Measurements from ENCODE around the gene SIX3. TPM values are rescaled to one million over a fixed set of nuclear protein-coding genes. Genes with fewer than 3 reads are reported as not detected.

Gene SIX3
- total RNA-seq, 2 donors from 2014 or later = 1.9 to 5.7 TPM

DNA sequence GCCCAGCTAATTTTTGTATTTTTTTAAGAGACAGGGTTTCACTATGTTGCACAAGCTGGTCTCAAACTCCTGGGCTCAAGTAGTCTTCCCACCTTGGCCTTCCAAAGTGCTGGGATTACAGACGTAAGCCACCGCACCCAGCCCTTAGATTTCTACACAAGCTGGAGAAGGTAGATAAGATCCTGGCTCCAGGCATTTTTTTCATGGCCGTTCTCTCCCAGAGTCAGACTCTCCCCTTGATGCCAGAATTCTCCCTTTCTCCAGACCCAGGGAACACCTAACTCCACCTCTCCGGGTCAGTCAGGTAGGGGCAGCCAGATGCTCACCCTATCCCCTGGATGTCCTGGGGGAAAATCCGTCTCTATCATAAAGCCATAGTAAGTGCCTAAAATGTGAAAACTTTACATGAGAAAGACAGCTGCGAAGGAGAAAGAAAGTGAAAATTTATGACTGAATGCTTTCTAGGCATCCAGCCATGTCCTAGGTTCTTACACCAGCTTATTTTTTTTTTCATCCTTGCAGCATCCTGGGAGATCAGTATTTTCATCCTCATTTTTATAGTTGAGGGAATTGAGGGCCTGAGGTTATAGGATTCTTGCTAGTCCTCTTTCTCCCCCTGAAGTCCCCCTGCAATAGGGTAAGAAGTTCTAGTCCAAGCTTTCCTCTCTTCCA, 16.3 kb downstream of the SIX3 start:
- Histone ChIP-seq H3K36me3 (ENCODE audit: control insufficient read depth, insufficient read depth, low read length) (no peaks in the 10 kb centered on the region), H3K4me1 (ENCODE audit: control insufficient read depth, insufficient read depth, low read length) (peaks cover 9% of the 10 kb centered on the region), H3K9ac (ENCODE audit: extremely low read depth, low read length, poor library complexity, severe bottlenecking) (no peak overlapping the region), H3K27me3 (ENCODE audit: control insufficient read depth, insufficient read depth, low read length, poor library complexity, severe bottlenecking) (peaks cover 82% of the 10 kb centered on the region), H3K4me3 (ENCODE audit: low read length) (no peak overlapping the region), H3K9me3 (ENCODE audit: control insufficient read depth, low read length) (no peaks in the 10 kb centered on the region), H3K27ac (ENCODE audit: low read depth, low read length) (no peak overlapping the region)
- Mint-ChIP-seq H3K27ac (no peak overlapping the region), H3K27me3 (ENCODE audit: insufficient read depth) (peaks cover 92% of the 10 kb centered on the region), H3K36me3 (ENCODE audit: low read depth) (no peaks in the 10 kb centered on the region), H3K4me3 (no peak overlapping the region), H3K4me1 (peaks cover 18% of the 10 kb centered on the region), H3K9me3 (no peaks in the 10 kb centered on the region)
- WGBS, 2 experiments (ENCODE audit: insufficient coverage in 1 of 2, insufficient read length in 1 of 2) = 90 to 97% methylated on average over 3 to 6 of the region's 6 CpGs
- TF ChIP-seq, protein P1, sequence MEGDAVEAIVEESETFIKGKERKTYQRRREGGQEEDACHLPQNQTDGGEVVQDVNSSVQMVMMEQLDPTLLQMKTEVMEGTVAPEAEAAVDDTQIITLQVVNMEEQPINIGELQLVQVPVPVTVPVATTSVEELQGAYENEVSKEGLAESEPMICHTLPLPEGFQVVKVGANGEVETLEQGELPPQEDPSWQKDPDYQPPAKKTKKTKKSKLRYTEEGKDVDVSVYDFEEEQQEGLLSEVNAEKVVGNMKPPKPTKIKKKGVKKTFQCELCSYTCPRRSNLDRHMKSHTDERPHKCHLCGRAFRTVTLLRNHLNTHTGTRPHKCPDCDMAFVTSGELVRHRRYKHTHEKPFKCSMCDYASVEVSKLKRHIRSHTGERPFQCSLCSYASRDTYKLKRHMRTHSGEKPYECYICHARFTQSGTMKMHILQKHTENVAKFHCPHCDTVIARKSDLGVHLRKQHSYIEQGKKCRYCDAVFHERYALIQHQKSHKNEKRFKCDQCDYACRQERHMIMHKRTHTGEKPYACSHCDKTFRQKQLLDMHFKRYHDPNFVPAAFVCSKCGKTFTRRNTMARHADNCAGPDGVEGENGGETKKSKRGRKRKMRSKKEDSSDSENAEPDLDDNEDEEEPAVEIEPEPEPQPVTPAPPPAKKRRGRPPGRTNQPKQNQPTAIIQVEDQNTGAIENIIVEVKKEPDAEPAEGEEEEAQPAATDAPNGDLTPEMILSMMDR (conservative IDR thresholded peaks at IDR 0.05) = no peak
- DNase-seq = no peak

DNA sequence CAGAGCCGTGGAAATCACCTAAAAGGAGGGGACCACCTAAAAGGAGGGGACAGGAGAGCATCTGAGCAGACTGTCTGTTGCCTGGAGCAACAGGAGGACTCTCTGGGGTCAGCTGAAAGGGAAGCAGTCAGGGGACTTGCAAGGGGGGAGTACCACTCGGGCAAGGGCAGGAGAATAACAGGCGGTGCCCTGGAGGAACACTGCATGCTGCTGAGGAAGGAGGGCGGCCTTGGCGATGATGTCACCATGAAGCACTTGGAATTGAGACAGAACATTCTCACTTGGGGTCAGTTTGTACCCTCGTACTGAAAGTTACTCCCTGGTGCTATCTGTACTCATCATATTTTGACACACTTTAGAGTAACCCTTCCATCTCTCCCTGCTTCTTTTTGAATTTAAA, 18.4 kb downstream of the SIX3 start:
- peaks cover 6% of the 10 kb centered on the region for H3K4me1 ChIP-seq (ENCODE audit: control insufficient read depth, insufficient read depth, low read length)
- TF ChIP-seq, protein P1 (conservative IDR thresholded peaks at IDR 0.05) = no peak
- no peaks in the 10 kb centered on the region for H3K9me3 ChIP-seq (ENCODE audit: control insufficient read depth, low read length)
- DNase-seq = peak; percentile 33
- H3K27me3 Mint-ChIP-seq (ENCODE audit: insufficient read depth) = peaks cover 83% of the 10 kb centered on the region
- H3K4me1 Mint-ChIP-seq = peaks cover 17% of the 10 kb centered on the region
- no peak overlapping the region for H3K27ac Mint-ChIP-seq
- H3K27me3 ChIP-seq (ENCODE audit: control insufficient read depth, insufficient read depth, low read length, poor library complexity, severe bottlenecking) = peaks cover 63% of the 10 kb centered on the region
- H3K27ac ChIP-seq (ENCODE audit: low read depth, low read length) = no peak overlapping the region
- H3K4me3 ChIP-seq (ENCODE audit: low read length) = no peak overlapping the region
- H3K9ac ChIP-seq (ENCODE audit: extremely low read depth, low read length, poor library complexity, severe bottlenecking) = no peak overlapping the region
- no peaks in the 10 kb centered on the region for H3K36me3 ChIP-seq (ENCODE audit: control insufficient read depth, insufficient read depth, low read length)
- no peak overlapping the region for H3K4me3 Mint-ChIP-seq
- 79 to 92% methylated on average over 5 to 6 of the region's 6 CpGs for WGBS, 2 experiments (ENCODE audit: insufficient coverage in 1 of 2, insufficient read length in 1 of 2)
- H3K36me3 Mint-ChIP-seq (ENCODE audit: low read depth) = no peaks in the 10 kb centered on the region
- H3K9me3 Mint-ChIP-seq = no peaks in the 10 kb centered on the region

DNA sequence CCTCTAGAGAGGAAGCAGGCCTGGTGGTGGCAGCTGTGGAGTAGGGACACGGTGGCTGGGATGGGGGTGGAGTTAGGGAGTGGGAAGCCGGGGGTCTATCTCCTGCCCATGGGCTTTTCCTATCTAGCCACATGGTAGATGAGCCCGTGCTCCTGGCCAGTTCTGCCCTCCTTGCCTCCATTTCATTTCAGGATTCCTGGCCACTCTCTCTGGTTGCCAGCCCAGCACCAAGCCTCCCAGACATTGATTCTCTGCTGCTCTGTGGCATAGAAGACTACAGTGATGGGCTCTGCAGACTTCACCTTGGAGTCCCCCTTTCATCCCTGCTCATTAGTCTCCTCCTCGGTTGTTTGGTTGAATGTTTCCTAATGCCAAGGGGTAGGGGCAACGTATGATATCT, 19.4 kb downstream of the SIX3 start:
- Histone ChIP-seq H3K4me3 (ENCODE audit: low read length) (no peak overlapping the region), H3K4me1 (ENCODE audit: control insufficient read depth, insufficient read depth, low read length) (no peaks in the 10 kb centered on the region), H3K9me3 (ENCODE audit: control insufficient read depth, low read length) (no peaks in the 10 kb centered on the region), H3K27me3 (ENCODE audit: control insufficient read depth, insufficient read depth, low read length, poor library complexity, severe bottlenecking) (peaks cover 53% of the 10 kb centered on the region), H3K9ac (ENCODE audit: extremely low read depth, low read length, poor library complexity, severe bottlenecking) (no peak overlapping the region), H3K27ac (ENCODE audit: low read depth, low read length) (no peak overlapping the region), H3K36me3 (ENCODE audit: control insufficient read depth, insufficient read depth, low read length) (no peaks in the 10 kb centered on the region)
- Mint-ChIP-seq H3K27me3 (ENCODE audit: insufficient read depth) (peaks cover 73% of the 10 kb centered on the region), H3K36me3 (ENCODE audit: low read depth) (no peaks in the 10 kb centered on the region), H3K9me3 (no peaks in the 10 kb centered on the region), H3K27ac (no peak overlapping the region), H3K4me3 (no peak overlapping the region), H3K4me1 (peaks cover 13% of the 10 kb centered on the region)
- TF ChIP-seq, protein P1 (conservative IDR thresholded peaks at IDR 0.05) = no peak
- 87 to 92% methylated on average over 3 to 5 of the region's 5 CpGs for WGBS, 2 experiments (ENCODE audit: insufficient coverage in 1 of 2, insufficient read length in 1 of 2)
- peak; percentile 30 for DNase-seq

All from endodermal cell (in vitro differentiated cells).